ENCODE data around the gene CDC42EP3. TPM values are rescaled to one million over a fixed set of nuclear protein-coding genes. Genes with fewer than 3 reads are reported as not detected.
A peak's percentile ranks its signal among the peaks of the same experiment; 100 is the strongest.

The CDC42EP3 gene
- total RNA-seq, 1 donor, result 136 TPM

- peak overlapping the region; percentile 61 for H3K27ac ChIP-seq (ENCODE audit: low read depth, low read length)
- no peaks in the 10 kb centered on the region for H3K9me3 ChIP-seq (ENCODE audit: low read depth, low read length)
- H3K79me2 ChIP-seq (ENCODE audit: insufficient read depth, low read length), result peaks cover 100% of the 10 kb centered on the region
- peaks cover 73% of the 10 kb centered on the region for H4K20me1 ChIP-seq (ENCODE audit: insufficient read depth, low read length)
- no peak for DNase-seq (ENCODE audit: insufficient read length, low spot score, missing footprints)
- peaks cover 79% of the 10 kb centered on the region for H3K4me1 ChIP-seq (ENCODE audit: insufficient read depth, low read length)
- TF ChIP-seq CTCF (IDR thresholded peaks at IDR 0.05; ENCODE audit: extremely low read depth, low read depth, low read length), result no peak
- no peaks in the 10 kb centered on the region for H3K27me3 ChIP-seq (ENCODE audit: insufficient read depth, low read length)
- H3K4me2 ChIP-seq (ENCODE audit: insufficient read depth, low read length), result peak overlapping the region; percentile 5
- no peak overlapping the region for H3K4me3 ChIP-seq (ENCODE audit: insufficient read depth, low read length)
- H3K36me3 ChIP-seq (ENCODE audit: insufficient read depth, low read length), result peaks cover 66% of the 10 kb centered on the region
- no peak overlapping the region for H2AFZ ChIP-seq (ENCODE audit: low read length)
These were observed 12.8 kb downstream of the CDC42EP3 start for GRCh38 chr2:37658682-37659081.

GRCh38 chr2:37657471-37657870 is 14.0 kb downstream of the CDC42EP3 start:
- Histone ChIP-seq H3K4me3 (ENCODE audit: insufficient read depth, low read length) (no peak overlapping the region), H3K4me1 (ENCODE audit: insufficient read depth, low read length) (peaks cover 87% of the 10 kb centered on the region), H3K4me2 (ENCODE audit: insufficient read depth, low read length) (peak overlapping the region; percentile 40), H3K79me2 (ENCODE audit: insufficient read depth, low read length) (peaks cover 100% of the 10 kb centered on the region), H2AFZ (ENCODE audit: low read length) (no peak overlapping the region), H3K27me3 (ENCODE audit: insufficient read depth, low read length) (no peaks in the 10 kb centered on the region), H3K9me3 (ENCODE audit: low read depth, low read length) (no peaks in the 10 kb centered on the region), H3K36me3 (ENCODE audit: insufficient read depth, low read length) (peaks cover 60% of the 10 kb centered on the region), H3K27ac (ENCODE audit: low read depth, low read length) (peak overlapping the region; percentile 61), H4K20me1 (ENCODE audit: insufficient read depth, low read length) (peaks cover 69% of the 10 kb centered on the region)
- no peak for DNase-seq (ENCODE audit: insufficient read length, low spot score, missing footprints)
- no peak for TF ChIP-seq CTCF (IDR thresholded peaks at IDR 0.05; ENCODE audit: extremely low read depth, low read depth, low read length)

GRCh38 chr2:37656512-37657423 is 14.7 kb downstream of the CDC42EP3 start:
- peaks cover 97% of the 10 kb centered on the region for H3K79me2 ChIP-seq (ENCODE audit: insufficient read depth, low read length)
- H3K36me3 ChIP-seq (ENCODE audit: insufficient read depth, low read length), result peaks cover 55% of the 10 kb centered on the region
- H3K4me1 ChIP-seq (ENCODE audit: insufficient read depth, low read length), result peaks cover 92% of the 10 kb centered on the region

More at GRCh38 chr2:37656512-37657423, 14.7 kb downstream of the CDC42EP3 start:
- Histone ChIP-seq H3K27ac (ENCODE audit: low read depth, low read length) (peak overlapping the region; percentile 61), H3K4me3 (ENCODE audit: insufficient read depth, low read length) (no peak overlapping the region), H3K27me3 (ENCODE audit: insufficient read depth, low read length) (no peaks in the 10 kb centered on the region), H3K9me3 (ENCODE audit: low read depth, low read length) (no peaks in the 10 kb centered on the region), H2AFZ (ENCODE audit: low read length) (no peak overlapping the region), H4K20me1 (ENCODE audit: insufficient read depth, low read length) (peaks cover 65% of the 10 kb centered on the region), H3K4me2 (ENCODE audit: insufficient read depth, low read length) (peak overlapping the region; percentile 40)
- no peak for TF ChIP-seq CTCF (IDR thresholded peaks at IDR 0.05; ENCODE audit: extremely low read depth, low read depth, low read length)
- no peak for DNase-seq (ENCODE audit: insufficient read length, low spot score, missing footprints)

Data from osteoblast (primary cell).